IPS DF 4.7 (cell line): Measurements from ENCODE around the gene GPR50.

ENCODE experiments used
- DNase-seq: peaks from one replicate; pipeline ENCODE4 v3.0.0-alpha.2; 2013; ENCODE audit warnings: low spot score; ENCODE audit errors: extremely low read depth

Gene GPR50

DNA sequence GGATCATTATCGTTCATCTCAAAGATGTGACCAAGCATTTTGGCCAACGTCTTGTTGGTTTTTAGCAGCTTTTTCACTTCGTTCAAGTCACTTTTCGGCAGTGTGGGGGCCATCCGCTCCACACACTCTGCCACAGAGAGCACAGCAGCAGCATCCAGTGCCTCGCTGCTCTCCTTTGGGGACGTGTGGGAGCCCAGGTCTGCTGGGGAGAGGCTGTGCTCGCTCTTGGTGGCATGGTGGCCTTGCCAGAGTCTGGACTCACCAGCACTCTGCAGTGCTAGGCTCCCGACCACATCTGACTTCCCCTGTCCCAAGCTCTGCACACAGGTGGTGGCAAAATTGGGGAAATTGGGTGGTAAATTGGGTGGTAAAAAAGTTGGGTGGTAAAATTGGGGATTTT, 50.6 kb downstream of the GPR50 start:
- no peak for DNase-seq

DNA sequence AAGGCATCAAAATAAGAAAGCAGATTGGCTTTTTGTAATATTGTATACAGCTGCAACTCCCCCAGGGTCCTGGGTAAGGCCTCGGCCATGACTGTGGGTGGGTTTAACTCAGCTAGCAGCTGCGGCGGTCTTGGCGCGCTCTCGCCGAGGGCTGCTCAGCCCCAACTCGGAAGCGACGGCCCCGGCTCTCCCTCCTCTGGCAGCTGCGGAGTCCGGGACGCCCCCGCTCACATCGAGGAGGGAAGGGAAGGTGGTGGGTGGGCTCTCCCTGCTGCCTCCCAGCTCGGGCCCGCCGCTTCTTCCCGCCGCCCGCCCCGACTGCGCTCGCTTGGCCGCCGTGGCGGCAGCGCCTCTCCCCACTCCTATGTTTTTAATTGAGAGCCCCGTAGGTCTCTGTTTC, 51.2 kb downstream of the GPR50 start:
- DNase-seq: no peak

DNA sequence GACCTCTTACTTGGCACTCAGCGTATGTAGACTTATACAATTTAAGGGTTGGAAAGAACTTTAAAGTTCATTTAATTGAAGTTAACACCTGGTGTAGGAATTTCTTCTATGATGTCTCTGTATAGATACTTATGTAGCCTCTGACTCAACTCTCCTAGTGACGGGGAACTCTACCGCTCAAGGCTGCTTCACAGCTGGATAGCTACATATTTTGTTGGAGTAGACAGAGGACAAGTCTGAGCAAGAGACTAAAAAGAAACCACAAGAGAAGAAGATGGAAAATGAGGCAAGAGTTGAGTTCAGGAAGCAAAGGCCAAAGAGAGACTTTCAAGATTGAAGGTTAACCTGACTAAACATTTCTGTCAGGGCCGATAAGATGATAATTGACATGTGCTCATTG, 52.6 kb downstream of the GPR50 start:
- DNase-seq: no peak
